Measurements from ENCODE around the gene ALDH4A1. TPM values are rescaled to one million over a fixed set of nuclear protein-coding genes. Genes with fewer than 3 reads are reported as not detected.

Gene ALDH4A1
- total RNA-seq, 4 donors from 2014 or later, result 25.1 to 29.5 (median 27.2) TPM

- Histone ChIP-seq H3K27me3 (no peaks in the 10 kb centered on the region), H3K4me3 (no peak overlapping the region), H3K36me3 (peaks cover 0 to 58% (median 39%) of the 10 kb centered on the region in 4 donors), H3K27ac (replicated peaks in 1 of 4) (no peak overlapping the region), H3K4me1 (peaks cover 6 to 12% (median 8%) of the 10 kb centered on the region in 4 donors), H3K9me3 (no peaks in the 10 kb centered on the region)
- intact Hi-C loops (cut with DNase I), result no loop called here
- no peak for TF ChIP-seq CTCF (IDR thresholded peaks at IDR 0.05)
- no peak for TF ChIP-seq POLR2AphosphoS5 (IDR thresholded peaks at IDR 0.05)
- TF ChIP-seq POLR2A (IDR thresholded peaks at IDR 0.05; ENCODE audit: low read depth), result no peak
- TF ChIP-seq EP300 (IDR thresholded peaks at IDR 0.05), result no peak
- WGBS, result 100% methylated on average over 1 of the region's 1 CpG
- no peak for DNase-seq (ENCODE audit: extremely low spot score)
Measured at GRCh38 chr1:18886003-18886335, 16.4 kb downstream of the ALDH4A1 start.

GRCh38 chr1:18885311-18886002 lies 16.9 kb downstream of the ALDH4A1 start:
- TF ChIP-seq POLR2A (IDR thresholded peaks at IDR 0.05; ENCODE audit: low read depth) (no peak), EP300 (IDR thresholded peaks at IDR 0.05) (no peak), POLR2AphosphoS5 (IDR thresholded peaks at IDR 0.05) (no peak), CTCF (IDR thresholded peaks at IDR 0.05) (no peak)
- Histone ChIP-seq H3K27ac (replicated peaks in 1 of 4) (no peak overlapping the region), H3K4me1 (peaks cover 1 to 7% (median 2%) of the 10 kb centered on the region in 4 donors), H3K27me3 (no peaks in the 10 kb centered on the region), H3K9me3 (no peaks in the 10 kb centered on the region), H3K36me3 (peaks cover 0 to 58% (median 39%) of the 10 kb centered on the region in 4 donors), H3K4me3 (no peak overlapping the region)
- intact Hi-C loops (cut with DNase I), result no loop called here
- WGBS, result 87% methylated on average over 6 of the region's 17 CpGs
- DNase-seq (ENCODE audit: extremely low spot score), result no peak

- intact Hi-C loops (cut with DNase I), result no loop called here
- peaks cover 0 to 62% (median 38%) of the 10 kb centered on the region in 4 donors for H3K36me3 ChIP-seq
- H3K27ac ChIP-seq (replicated peaks in 1 of 4), result no peak overlapping the region
- no peak for DNase-seq (ENCODE audit: extremely low spot score)
- TF ChIP-seq EP300 (IDR thresholded peaks at IDR 0.05) (no peak), POLR2A (IDR thresholded peaks at IDR 0.05; ENCODE audit: low read depth) (no peak), CTCF (IDR thresholded peaks at IDR 0.05) (no peak), POLR2AphosphoS5 (IDR thresholded peaks at IDR 0.05) (no peak)
- no peaks in the 10 kb centered on the region for H3K9me3 ChIP-seq
- WGBS, result 76% methylated on average over 6 of the region's 6 CpGs
- H3K4me1 ChIP-seq, result no peaks in the 10 kb centered on the region
- no peak overlapping the region for H3K4me3 ChIP-seq
- H3K27me3 ChIP-seq, result no peaks in the 10 kb centered on the region
Measured at GRCh38 chr1:18884727-18885126, 17.6 kb downstream of the ALDH4A1 start.

- H3K27me3 ChIP-seq, result no peaks in the 10 kb centered on the region
- no peak overlapping the region for H3K4me3 ChIP-seq
- DNase-seq (ENCODE audit: extremely low spot score), result no peak
- no peak overlapping the region for H3K27ac ChIP-seq (replicated peaks in 1 of 4)
- no peaks in the 10 kb centered on the region for H3K9me3 ChIP-seq
- intact Hi-C loops (cut with DNase I), result no loop called here
- H3K4me1 ChIP-seq, result no peaks in the 10 kb centered on the region
- TF ChIP-seq CTCF (IDR thresholded peaks at IDR 0.05), result no peak
- TF ChIP-seq EP300 (IDR thresholded peaks at IDR 0.05), result no peak
- TF ChIP-seq POLR2A (IDR thresholded peaks at IDR 0.05; ENCODE audit: low read depth), result no peak
- no peak for TF ChIP-seq POLR2AphosphoS5 (IDR thresholded peaks at IDR 0.05)
- H3K36me3 ChIP-seq, result peaks cover 0 to 62% (median 36%) of the 10 kb centered on the region in 4 donors
- WGBS, result 72% methylated on average over 4 of the region's 4 CpGs
Measured at GRCh38 chr1:18884419-18884717, 18.0 kb downstream of the ALDH4A1 start.

Measured in esophagus muscularis mucosa (tissue), 4 donors.